Upper lobe of left lung (tissue), 4 donors: ENCODE results near the gene F8A1.
"Not testable (repeated sequence)": the region's sequence is repeated elsewhere in the genome, so short reads cannot be mapped to it uniquely, and the experiment has no call there.

Experiments
- CTCF ChIP-seq, 6 experiments: fragments of 450-650 bp in 4 of 6; fragments of 200-600 bp in 2 of 6; sonication (generic) in 2 of 6; IDR thresholded peaks; one replicate each; pipeline ENCODE4 v1.5.1; 2016 to 2019; ENCODE audit warnings: antibody characterized with exemption in 6 of 6
- EP300 ChIP-seq, 4 donors: sonication (generic); formaldehyde crosslinking; IDR thresholded peaks; one replicate each; pipeline ENCODE4 v1.5.1; 2017; ENCODE audit warnings: antibody characterized with exemption in 4 of 4, control low read depth in 2 of 4
- POLR2A ChIP-seq, 4 donors: fragments of 450-650 bp; IDR thresholded peaks; one replicate each; pipeline ENCODE4 v1.5.1; 2016 to 2017; ENCODE audit warnings: antibody characterized with exemption in 4 of 4, mild to moderate bottlenecking in 2 of 4

- not testable (repeated sequence) for TF ChIP-seq CTCF, POLR2A, EP300 (IDR thresholded peaks at IDR 0.05)
Observed at GRCh38 chrX:154910528-154910927, 24.4 kb downstream of the F8A1 start.
